Kidney epithelial cell (primary cell): ENCODE measurements around the gene SCRN1. TPM values are rescaled to one million over a fixed set of nuclear protein-coding genes. Genes with fewer than 3 reads are reported as not detected.
"Not testable (repeated sequence)": the region's sequence is repeated elsewhere in the genome, so short reads cannot be mapped to it uniquely, and the experiment has no call there.

ENCODE experiments used
- DNase-seq: peaks from one replicate; pipeline ENCODE4 v3.0.0-alpha.2; 2010; ENCODE audit warnings: low read depth
- H3K27me3 ChIP-seq: 2 replicates; pipeline ENCODE4 v1.6.0; 2011; ENCODE audit warnings: low read length; ENCODE audit not compliant: control insufficient read depth, insufficient read depth
- H3K36me3 ChIP-seq: 2 replicates; pipeline ENCODE4 v1.5.1; 2011; ENCODE audit warnings: low read length; ENCODE audit not compliant: control insufficient read depth, insufficient read depth
- H3K4me3 ChIP-seq: 2 replicates; pipeline ENCODE4 v1.5.1; 2011; ENCODE audit warnings: low read depth, mild to moderate bottlenecking, control low read depth, low read length
- total RNA-seq: library from RNA; depleted of rRNA; stranded (reverse); fragments of >200 nt; gene quantifications from 2 replicates; pipeline ENCODE4 v1.2.3, GENCODE V29; 2015
- TF ChIP-seq, protein P1 (sequence below): IDR thresholded peaks from 2 replicates; pipeline ENCODE4 v1.5.1; 2011; ENCODE audit warnings: mild to moderate bottlenecking, moderate library complexity, low read length, control low read depth, inconsistent platforms; ENCODE audit not compliant: insufficient read depth, poor library complexity, severe bottlenecking

The SCRN1 gene
- total RNA-seq, 1 donor from 2014 or later: 79.6 TPM

DNA sequence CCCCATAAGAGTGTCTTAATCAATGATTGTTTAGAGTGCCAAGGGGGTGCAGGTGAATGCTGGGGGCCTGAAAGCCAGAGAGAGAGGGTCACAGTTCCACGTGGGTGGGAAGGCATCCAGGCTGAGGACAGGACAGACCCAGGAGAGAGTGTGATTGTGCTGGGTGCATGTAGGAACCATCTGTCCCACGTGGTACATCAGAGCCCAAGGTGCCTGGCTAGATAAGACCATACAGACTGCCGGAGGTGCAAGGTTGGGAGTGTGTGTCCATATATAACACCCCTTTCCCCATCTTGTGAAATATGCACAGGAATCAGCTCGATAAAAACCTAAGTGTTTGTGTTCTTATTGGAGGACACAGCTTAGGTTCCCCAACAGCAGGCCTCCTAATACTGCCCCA is 97.8 kb downstream of the SCRN1 start:
- H3K4me3 ChIP-seq: no peak overlapping the region
- no peak for DNase-seq
- TF ChIP-seq, protein P1, sequence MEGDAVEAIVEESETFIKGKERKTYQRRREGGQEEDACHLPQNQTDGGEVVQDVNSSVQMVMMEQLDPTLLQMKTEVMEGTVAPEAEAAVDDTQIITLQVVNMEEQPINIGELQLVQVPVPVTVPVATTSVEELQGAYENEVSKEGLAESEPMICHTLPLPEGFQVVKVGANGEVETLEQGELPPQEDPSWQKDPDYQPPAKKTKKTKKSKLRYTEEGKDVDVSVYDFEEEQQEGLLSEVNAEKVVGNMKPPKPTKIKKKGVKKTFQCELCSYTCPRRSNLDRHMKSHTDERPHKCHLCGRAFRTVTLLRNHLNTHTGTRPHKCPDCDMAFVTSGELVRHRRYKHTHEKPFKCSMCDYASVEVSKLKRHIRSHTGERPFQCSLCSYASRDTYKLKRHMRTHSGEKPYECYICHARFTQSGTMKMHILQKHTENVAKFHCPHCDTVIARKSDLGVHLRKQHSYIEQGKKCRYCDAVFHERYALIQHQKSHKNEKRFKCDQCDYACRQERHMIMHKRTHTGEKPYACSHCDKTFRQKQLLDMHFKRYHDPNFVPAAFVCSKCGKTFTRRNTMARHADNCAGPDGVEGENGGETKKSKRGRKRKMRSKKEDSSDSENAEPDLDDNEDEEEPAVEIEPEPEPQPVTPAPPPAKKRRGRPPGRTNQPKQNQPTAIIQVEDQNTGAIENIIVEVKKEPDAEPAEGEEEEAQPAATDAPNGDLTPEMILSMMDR: no peak
- no peaks in the 10 kb centered on the region for H3K27me3 ChIP-seq
- no peaks in the 10 kb centered on the region for H3K36me3 ChIP-seq

DNA sequence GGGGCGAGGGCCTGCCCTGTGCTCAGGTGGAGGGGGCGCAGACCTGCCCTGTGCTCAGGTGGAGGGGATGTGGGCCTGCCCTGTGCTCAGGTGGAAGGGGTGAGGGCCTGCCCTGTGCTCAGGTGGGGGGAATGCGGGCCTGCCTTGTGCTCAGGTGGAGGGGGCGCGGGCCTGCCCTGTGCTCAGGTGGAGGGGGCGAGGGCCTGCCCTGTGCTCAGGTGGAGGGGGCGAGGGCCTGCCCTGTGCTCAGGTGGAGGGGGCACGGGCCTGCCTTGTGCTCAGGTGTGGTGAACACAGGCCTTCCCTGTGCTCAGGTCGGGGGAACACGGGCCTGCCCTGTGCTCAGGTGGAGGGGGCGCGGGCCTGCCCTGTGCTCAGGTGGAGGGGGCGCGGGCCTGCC is 98.8 kb downstream of the SCRN1 start:
- not testable (repeated sequence) for H3K36me3 ChIP-seq, DNase-seq, H3K27me3 ChIP-seq, H3K4me3 ChIP-seq

DNA sequence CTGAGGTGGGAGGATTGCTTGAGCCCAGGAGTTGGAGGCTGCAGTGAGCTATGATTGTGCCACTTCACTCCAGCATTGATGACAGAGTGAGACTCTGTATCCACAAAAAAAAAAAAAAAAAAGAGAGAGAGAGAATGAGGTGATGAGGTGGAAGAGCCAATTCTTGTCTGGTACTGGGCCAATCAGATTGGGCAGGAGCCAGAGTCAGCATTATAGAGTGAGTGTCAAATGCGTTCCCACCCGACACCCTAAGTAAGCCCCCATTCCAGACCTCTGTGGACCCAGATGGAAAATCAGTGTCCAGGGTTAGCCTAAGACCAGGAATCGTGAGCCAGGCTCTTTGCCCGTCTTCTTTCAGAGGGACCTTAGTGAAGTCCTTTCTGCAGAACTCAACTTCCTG is 99.3 kb downstream of the SCRN1 start:
- Histone ChIP-seq H3K4me3 (no peak overlapping the region), H3K27me3 (no peaks in the 10 kb centered on the region), H3K36me3 (no peaks in the 10 kb centered on the region)
- TF ChIP-seq, protein P1: no peak
- DNase-seq: no peak

DNA sequence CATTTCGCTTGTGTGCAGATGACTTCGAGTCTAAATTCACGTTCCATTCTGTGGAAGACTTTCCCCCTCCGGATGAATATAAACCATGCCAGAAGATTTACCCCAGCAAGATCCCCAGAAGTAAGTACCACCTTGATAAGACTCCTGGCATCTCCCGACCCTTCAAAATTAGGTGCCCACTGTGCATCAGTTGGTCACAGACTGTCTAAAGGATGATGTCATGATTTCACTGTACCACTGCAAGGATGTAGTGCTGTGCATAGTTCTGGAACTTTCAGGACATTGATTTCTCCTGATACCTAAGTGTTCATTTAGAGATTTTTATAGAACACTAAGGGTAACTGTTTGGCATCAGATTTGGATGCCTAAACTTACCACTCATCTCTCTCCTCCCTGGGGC is 100.3 kb downstream of the SCRN1 start:
- no peak for DNase-seq
- TF ChIP-seq, protein P1: no peak
- no peak overlapping the region for H3K4me3 ChIP-seq
- H3K36me3 ChIP-seq: no peaks in the 10 kb centered on the region
- H3K27me3 ChIP-seq: no peaks in the 10 kb centered on the region

DNA sequence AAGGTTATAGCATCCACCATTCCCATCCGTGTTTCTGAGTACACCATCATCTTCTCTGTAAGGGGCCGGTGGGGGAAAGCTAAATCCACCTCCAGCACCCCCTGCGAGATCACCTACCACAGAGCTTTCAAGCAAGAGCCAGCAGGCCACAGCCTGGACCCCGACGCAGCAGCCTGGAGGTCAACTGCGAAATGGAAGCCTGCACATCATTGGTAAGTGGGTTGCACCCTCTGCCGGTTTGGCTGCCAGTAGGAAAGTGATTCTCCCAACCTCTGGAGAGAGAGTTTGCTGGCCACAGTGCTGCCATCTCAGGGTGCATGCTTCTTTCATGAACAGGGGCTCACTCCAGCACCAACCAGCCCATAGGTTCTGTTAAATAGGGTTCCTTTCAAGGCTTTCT is 101.6 kb downstream of the SCRN1 start:
- no peak for DNase-seq
- peaks cover 2% of the 10 kb centered on the region for H3K27me3 ChIP-seq
- H3K4me3 ChIP-seq: no peak overlapping the region
- TF ChIP-seq, protein P1: no peak
- H3K36me3 ChIP-seq: no peaks in the 10 kb centered on the region

DNA sequence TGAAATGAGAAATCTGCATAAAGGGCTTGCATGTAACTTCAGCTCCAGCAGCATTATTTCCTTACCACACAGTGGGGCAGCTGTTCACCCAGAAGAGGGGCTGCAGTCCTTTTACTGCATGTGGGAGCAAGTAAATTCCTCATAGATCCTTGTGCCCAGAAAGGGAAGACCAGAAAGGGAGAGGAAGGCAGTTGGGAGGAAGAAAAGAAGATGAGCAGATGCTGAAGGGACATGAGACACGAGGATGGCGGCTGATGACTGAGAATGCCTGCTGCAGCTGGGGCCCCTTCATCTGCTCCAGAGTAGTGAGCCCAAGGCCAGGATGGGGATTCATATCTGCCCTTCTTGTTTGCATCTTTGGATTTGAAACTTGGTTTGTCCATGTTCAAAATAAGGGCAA is 102.8 kb downstream of the SCRN1 start:
- no peak overlapping the region for H3K4me3 ChIP-seq
- H3K27me3 ChIP-seq: peaks cover 2% of the 10 kb centered on the region
- H3K36me3 ChIP-seq: no peaks in the 10 kb centered on the region
- TF ChIP-seq, protein P1: no peak
- no peak for DNase-seq
